Gastrocnemius medialis (tissue), 4 donors: ENCODE measurements around the gene DDX11. TPM values are rescaled to one million over a fixed set of nuclear protein-coding genes. Genes with fewer than 3 reads are reported as not detected.
"Not testable (repeated sequence)": the region's sequence is repeated elsewhere in the genome, so short reads cannot be mapped to it uniquely, and the experiment has no call there.

Experiments used
- ATAC-seq, 2 donors: fragments of 150-250 bp; one replicate each; pipeline ENCODE4 v1.9.1; 2016
- DNase-seq, 2 donors: peaks; one replicate each; pipeline ENCODE4 v3.0.0-alpha.2; 2019
- H3K27ac ChIP-seq, 4 donors: fragments of 200-600 bp; sonication (generic); 1 replicate in 1 of 4; 2 replicates in 3 of 4; pipeline ENCODE4 v1.5.1; 2016 to 2018; ENCODE audit warnings: mild to moderate bottlenecking in 2 of 4, moderate library complexity in 1 of 4
- H3K27me3 ChIP-seq, 3 donors: fragments of 200-600 bp; sonication (generic) in 2 of 3; 1 replicate in 1 of 3; 2 replicates in 2 of 3; pipeline versions ENCODE4 v1.5.1 to v1.6.0; 2016 to 2019; ENCODE audit warnings: mild to moderate bottlenecking in 1 of 3, moderate library complexity in 1 of 3
- H3K36me3 ChIP-seq, 2 donors: fragments of 200-600 bp; sonication (generic) in 1 of 2; one replicate each; pipeline ENCODE4 v1.5.1; 2017 to 2018
- H3K4me1 ChIP-seq, 2 donors: fragments of 200-600 bp; sonication (generic) in 1 of 2; one replicate each; pipeline ENCODE4 v1.5.1; 2016 to 2017; ENCODE audit warnings: mild to moderate bottlenecking in 2 of 2
- H3K4me3 ChIP-seq, 4 donors: fragments of 200-600 bp; sonication (generic) in 3 of 4; 1 replicate in 1 of 4; 2 replicates in 3 of 4; pipeline ENCODE4 v1.5.1; 2016 to 2019; ENCODE audit warnings: mild to moderate bottlenecking in 2 of 4
- H3K9me3 ChIP-seq, 3 donors: fragments of 200-600 bp; sonication (generic) in 2 of 3; 1 replicate in 1 of 3; 2 replicates in 2 of 3; pipeline ENCODE4 v1.5.1; 2016 to 2019
- POLR2A ChIP-seq, 2 donors: fragments of 450-650 bp; IDR thresholded peaks; one replicate each; pipeline ENCODE4 v1.6.1; 2017; ENCODE audit warnings: antibody characterized with exemption in 2 of 2, mild to moderate bottlenecking in 2 of 2, moderate library complexity in 2 of 2
- in situ Hi-C, 4 donors: fragments of 200-750 bp; cut with MboI; loops; one replicate each; pipeline versions ENCODE4 v1.15.0 to v1.8.0; 2017; ENCODE audit warnings: low sequenced_read_pairs in 4 of 4
- intact Hi-C: fragments of 100-400 bp; cut with DNase I; formaldehyde crosslinking; loops from one replicate; pipeline ENCODE4 v1.15.1; 2023; ENCODE audit warnings: low total_unique reads
- total RNA-seq, 4 donors: library from RNA; depleted of rRNA; stranded (reverse); fragments of >200 nt; gene quantifications; one replicate each; pipeline versions ENCODE4 v1.1.0 to v1.2.3, GENCODE V29; 2016
- TF ChIP-seq, protein P1 (sequence below), 5 experiments: fragments of 450-650 bp in 3 of 5; fragments of 200-600 bp in 2 of 5; sonication (generic) in 2 of 5; IDR thresholded peaks in 4 of 5; conservative IDR thresholded peaks in 1 of 5; 1 replicate in 4 of 5; 2 replicates in 1 of 5; pipeline ENCODE4 v1.5.1; 2016 to 2019; ENCODE audit warnings: antibody characterized with exemption in 5 of 5, mild to moderate bottlenecking in 3 of 5, moderate library complexity in 3 of 5

DDX11 gene
- total RNA-seq, 4 donors from 2014 or later = 5.1 to 29.8 (median 13.3) TPM

DNA sequence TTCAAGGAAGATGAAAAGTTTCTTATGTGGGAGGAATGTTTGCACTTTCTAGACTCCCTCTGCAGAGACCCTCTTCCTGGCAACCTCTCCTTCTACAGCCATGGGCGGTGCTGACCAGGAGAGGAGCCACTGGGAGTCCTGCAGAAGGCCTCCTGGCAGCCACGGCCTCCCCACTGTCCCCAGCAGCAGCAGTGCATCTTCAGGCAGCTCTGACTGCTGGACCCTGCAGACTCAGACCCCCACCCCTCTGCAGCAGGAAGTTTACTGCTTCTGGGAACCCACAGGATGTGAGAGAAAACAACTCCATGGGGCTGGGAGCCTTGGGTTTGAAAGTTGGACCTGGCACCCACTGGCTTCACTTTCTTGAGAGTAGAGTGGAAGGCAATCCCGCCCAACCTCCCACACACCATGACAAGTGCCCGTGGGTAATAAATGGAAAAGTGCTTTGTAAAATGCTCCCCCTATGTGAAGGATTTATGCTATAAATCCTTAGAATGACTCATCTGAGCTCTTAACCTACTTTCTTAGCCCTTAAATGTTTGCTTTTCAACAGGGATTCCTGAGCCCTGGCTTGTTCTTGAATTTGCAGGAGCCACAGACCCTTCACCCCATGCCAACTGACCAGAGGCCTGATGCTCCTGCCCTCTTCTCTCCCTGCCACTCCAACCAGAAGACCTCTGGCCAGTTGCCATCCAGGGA is 37.5 kb upstream of the DDX11 start:
- peaks cover 0 to 14% of the 10 kb centered on the region in 2 donors for H3K4me1 ChIP-seq
- DNase-seq (no peak), ATAC-seq (no peak)
- TF ChIP-seq, protein P1, sequence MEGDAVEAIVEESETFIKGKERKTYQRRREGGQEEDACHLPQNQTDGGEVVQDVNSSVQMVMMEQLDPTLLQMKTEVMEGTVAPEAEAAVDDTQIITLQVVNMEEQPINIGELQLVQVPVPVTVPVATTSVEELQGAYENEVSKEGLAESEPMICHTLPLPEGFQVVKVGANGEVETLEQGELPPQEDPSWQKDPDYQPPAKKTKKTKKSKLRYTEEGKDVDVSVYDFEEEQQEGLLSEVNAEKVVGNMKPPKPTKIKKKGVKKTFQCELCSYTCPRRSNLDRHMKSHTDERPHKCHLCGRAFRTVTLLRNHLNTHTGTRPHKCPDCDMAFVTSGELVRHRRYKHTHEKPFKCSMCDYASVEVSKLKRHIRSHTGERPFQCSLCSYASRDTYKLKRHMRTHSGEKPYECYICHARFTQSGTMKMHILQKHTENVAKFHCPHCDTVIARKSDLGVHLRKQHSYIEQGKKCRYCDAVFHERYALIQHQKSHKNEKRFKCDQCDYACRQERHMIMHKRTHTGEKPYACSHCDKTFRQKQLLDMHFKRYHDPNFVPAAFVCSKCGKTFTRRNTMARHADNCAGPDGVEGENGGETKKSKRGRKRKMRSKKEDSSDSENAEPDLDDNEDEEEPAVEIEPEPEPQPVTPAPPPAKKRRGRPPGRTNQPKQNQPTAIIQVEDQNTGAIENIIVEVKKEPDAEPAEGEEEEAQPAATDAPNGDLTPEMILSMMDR (IDR thresholded peaks at IDR 0.05 in 4 of 5, conservative IDR thresholded peaks at IDR 0.05 in 1 of 5) = no peak
- TF ChIP-seq POLR2A (IDR thresholded peaks at IDR 0.05) = no peak
- H3K9me3 ChIP-seq = no peaks in the 10 kb centered on the region
- no peak overlapping the region for H3K4me3 ChIP-seq
- H3K27me3 ChIP-seq = no peaks in the 10 kb centered on the region
- in situ Hi-C loops = no loop called here
- no peak overlapping the region for H3K27ac ChIP-seq
- intact Hi-C loops = no loop called here
- no peaks in the 10 kb centered on the region for H3K36me3 ChIP-seq

DNA sequence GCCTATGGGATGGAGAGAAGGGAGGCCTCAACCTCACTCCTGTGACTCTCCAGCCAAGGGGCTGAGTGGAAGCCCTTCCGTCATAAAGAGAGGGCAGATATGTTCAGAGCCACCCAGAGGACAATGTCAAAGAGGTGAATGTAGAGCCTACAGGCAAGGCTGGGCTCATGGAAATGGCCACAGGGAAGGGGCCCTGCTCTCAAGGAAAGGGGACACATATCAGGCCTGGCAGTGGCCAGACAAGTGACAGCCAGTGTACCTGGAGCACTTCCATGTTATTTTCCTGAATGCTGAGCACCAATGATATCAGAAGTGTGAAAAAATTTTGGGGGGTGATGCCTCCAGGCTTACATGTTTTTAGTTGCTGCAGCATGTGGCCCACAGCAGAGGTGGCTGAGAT is 36.6 kb upstream of the DDX11 start:
- H3K36me3 ChIP-seq = no peaks in the 10 kb centered on the region
- H3K9me3 ChIP-seq = no peaks in the 10 kb centered on the region
- peaks cover 0 to 21% of the 10 kb centered on the region in 2 donors for H3K4me1 ChIP-seq
- no peak for TF ChIP-seq POLR2A (IDR thresholded peaks at IDR 0.05)
- TF ChIP-seq, protein P1 (IDR thresholded peaks at IDR 0.05 in 4 of 5, conservative IDR thresholded peaks at IDR 0.05 in 1 of 5) = no peak
- DNase-seq (no peak), ATAC-seq (no peak)
- no peak overlapping the region for H3K27ac ChIP-seq
- in situ Hi-C loops (no loop called here), intact Hi-C loops (no loop called here)
- H3K4me3 ChIP-seq = no peak overlapping the region
- no peaks in the 10 kb centered on the region for H3K27me3 ChIP-seq

DNA sequence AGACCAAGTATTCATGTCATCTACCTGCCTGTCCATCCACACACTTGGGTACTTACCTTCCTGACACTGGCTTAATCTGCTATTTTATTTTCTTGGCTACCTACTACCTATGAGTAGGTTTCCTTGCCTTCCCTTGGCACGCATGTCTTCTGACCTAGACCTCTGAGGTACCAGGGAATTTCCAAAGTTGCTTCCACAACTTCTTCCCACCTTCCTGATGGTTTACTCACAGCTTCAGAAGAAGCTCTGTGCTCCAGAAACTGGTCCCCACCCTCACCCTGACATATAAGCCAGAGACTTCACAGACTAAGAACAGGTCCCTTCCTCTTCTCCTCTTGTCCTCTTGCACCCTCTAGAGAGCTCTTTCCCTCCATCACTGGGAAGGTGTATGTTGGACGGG is 35.7 kb upstream of the DDX11 start:
- no peak for ATAC-seq
- H3K4me3 ChIP-seq = no peak overlapping the region

DNA sequence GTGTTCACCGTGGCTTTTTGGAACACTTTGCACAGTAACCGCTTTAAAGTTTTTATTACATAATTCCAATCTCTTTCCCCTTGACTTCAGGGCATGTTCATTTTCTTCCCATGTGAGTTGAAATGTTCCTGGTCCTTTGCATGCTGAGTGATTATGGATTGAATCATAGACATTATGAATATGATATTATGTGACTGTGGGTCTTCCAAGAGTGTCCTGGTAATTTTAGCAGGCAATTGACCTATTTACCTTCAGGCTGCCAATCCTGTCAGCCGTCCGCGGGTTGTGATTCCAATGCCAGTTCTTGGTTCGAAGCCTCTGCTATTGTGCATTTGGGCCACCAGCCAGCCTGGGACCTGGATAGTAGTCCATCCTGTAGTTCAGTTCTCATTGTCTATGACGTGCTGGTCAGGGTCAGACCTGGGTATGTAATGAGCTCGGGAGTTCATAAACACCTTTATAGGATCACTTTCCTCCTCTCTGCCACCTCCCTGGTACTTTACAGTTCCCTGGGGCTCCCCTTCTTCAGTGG is 32.6 kb upstream of the DDX11 start:
- H3K27me3 ChIP-seq = no peaks in the 10 kb centered on the region
- H3K9me3 ChIP-seq = no peaks in the 10 kb centered on the region
- DNase-seq (no peak), ATAC-seq (peak in 1 of 2 donors; percentile 86)
- H3K4me3 ChIP-seq = no peak overlapping the region
- H3K4me1 ChIP-seq = peaks cover 0 to 15% of the 10 kb centered on the region in 2 donors
- in situ Hi-C loops = no loop called here
- no peak for TF ChIP-seq POLR2A (IDR thresholded peaks at IDR 0.05)
- TF ChIP-seq, protein P1 (IDR thresholded peaks at IDR 0.05 in 4 of 5, conservative IDR thresholded peaks at IDR 0.05 in 1 of 5) = no peak
- intact Hi-C loops = no loop called here
- no peaks in the 10 kb centered on the region for H3K36me3 ChIP-seq
- peak overlapping the region in 1 of 4 donors; percentile 21 for H3K27ac ChIP-seq

More for the DNA sequence above, 35.7 kb upstream of the DDX11 start:
- in situ Hi-C loops (no loop called here), intact Hi-C loops (no loop called here)
- H3K27me3 ChIP-seq = no peaks in the 10 kb centered on the region
- H3K9me3 ChIP-seq = no peaks in the 10 kb centered on the region
- TF ChIP-seq POLR2A (IDR thresholded peaks at IDR 0.05) = no peak
- TF ChIP-seq, protein P1 (IDR thresholded peaks at IDR 0.05 in 4 of 5, conservative IDR thresholded peaks at IDR 0.05 in 1 of 5) = no peak
- no peak overlapping the region for H3K27ac ChIP-seq
- DNase-seq = no peak
- H3K36me3 ChIP-seq = no peaks in the 10 kb centered on the region
- H3K4me1 ChIP-seq = peaks cover 0 to 21% of the 10 kb centered on the region in 2 donors

DNA sequence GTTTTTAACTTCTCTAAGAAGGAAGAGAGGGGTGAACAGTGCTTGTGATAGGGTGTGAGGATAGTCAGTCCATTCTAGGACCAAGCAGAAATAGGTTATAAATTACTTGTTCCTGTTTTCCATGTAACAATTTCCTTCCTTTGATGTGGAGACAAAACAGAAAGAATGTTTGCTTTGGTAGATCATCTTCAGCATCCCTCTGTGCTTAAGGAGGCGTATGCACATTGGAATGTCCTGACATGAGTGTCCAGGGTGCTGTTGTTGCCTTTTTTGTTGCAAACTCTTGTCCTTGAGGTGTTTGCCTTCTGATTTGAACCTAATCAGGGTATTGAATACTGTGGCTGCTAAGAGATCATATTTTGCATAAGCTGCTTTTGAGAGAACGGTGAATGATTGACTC is 23.5 kb upstream of the DDX11 start:
- H3K4me1 ChIP-seq, intact Hi-C loops, DNase-seq, H3K27me3 ChIP-seq, ATAC-seq, H3K4me3 ChIP-seq, H3K27ac ChIP-seq, in situ Hi-C loops, H3K36me3 ChIP-seq, H3K9me3 ChIP-seq: not testable (repeated sequence)

DNA sequence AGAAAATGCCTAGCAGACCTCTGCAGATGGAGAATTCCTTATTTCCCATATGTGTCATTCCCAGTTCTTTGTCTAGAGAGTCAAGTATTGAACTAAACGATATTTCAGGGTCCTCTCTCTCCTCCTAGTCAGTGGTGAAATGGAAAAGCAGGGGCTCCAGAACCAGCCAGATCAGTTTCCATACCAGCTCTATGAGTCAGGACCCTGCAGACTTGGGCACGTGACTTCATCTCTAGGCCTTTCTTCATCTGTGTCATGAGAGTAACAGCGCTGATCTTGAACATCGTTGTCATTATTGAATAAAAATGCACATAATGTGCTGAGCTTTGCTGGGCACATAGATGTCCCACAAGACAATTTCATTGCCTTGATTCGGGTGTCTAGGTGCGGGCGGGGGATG is 23.1 kb upstream of the DDX11 start:
- H3K36me3 ChIP-seq, H3K27ac ChIP-seq, H3K27me3 ChIP-seq, DNase-seq, H3K4me3 ChIP-seq, in situ Hi-C loops, H3K4me1 ChIP-seq, intact Hi-C loops, ATAC-seq, H3K9me3 ChIP-seq: not testable (repeated sequence)

DNA sequence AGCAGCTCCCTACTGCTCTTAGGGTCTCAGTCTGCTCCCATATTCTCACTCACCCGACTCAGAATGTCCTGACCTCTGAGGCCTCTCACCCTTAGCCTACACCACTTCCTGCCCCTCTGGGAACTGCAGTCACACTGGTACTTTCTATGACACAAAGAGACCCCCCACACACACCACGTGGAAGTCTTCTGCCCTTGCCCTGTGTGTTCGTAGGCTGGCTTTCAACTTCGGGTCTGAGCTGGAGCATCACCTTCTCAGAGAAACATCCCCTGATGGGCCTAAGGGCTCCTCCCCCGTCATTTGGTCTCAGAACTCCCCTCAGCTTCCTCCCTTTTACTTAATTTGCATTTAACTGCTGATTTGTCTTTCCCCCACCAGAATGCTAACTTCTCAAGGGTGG is 22.0 kb upstream of the DDX11 start:
- H3K9me3 ChIP-seq, ATAC-seq, H3K27ac ChIP-seq, H3K4me1 ChIP-seq, intact Hi-C loops, DNase-seq, H3K4me3 ChIP-seq, in situ Hi-C loops, H3K27me3 ChIP-seq, H3K36me3 ChIP-seq: not testable (repeated sequence)

DNA sequence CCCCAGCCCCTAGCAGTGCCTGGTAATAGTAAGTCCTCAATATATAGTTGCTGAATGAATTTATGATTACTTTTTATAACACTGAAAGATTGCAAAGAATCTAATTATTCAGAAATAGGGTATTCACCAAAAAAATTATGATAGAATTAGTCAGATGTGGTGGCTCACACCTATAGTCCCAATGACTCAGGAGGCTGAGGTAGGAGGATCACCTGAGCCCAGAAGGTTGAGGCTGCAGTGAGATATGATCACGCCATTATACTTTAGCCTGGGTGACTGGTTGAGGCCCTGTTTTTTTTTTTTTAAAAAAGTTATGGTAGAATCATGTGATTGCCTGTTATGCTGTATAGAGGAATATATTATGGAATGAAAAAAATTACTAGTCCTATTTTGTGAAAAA is 21.5 kb upstream of the DDX11 start:
- H3K4me3 ChIP-seq, DNase-seq, H3K27me3 ChIP-seq, H3K4me1 ChIP-seq, H3K27ac ChIP-seq, intact Hi-C loops, H3K36me3 ChIP-seq, H3K9me3 ChIP-seq, ATAC-seq, in situ Hi-C loops: not testable (repeated sequence)
